Measurements from ENCODE around the gene MPST.

DNA sequence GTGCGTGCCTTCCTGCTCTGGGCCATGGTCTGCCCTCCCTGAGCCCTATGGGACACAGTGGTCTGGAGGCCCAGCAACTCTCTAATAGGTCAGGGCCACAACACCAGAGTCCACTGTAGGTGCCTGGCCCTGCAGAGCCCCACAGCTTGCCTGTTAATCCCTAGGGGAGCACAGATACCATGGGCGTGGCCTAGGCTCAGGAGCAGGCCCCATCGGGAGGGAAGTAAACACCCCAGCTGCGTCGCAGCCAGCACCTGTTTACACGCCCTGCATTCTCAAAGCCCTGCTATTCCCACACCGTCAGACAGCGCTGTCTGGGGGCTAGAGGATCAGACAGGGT lies 34.5 kb downstream of the MPST start:
- TF ChIP-seq, protein P1, sequence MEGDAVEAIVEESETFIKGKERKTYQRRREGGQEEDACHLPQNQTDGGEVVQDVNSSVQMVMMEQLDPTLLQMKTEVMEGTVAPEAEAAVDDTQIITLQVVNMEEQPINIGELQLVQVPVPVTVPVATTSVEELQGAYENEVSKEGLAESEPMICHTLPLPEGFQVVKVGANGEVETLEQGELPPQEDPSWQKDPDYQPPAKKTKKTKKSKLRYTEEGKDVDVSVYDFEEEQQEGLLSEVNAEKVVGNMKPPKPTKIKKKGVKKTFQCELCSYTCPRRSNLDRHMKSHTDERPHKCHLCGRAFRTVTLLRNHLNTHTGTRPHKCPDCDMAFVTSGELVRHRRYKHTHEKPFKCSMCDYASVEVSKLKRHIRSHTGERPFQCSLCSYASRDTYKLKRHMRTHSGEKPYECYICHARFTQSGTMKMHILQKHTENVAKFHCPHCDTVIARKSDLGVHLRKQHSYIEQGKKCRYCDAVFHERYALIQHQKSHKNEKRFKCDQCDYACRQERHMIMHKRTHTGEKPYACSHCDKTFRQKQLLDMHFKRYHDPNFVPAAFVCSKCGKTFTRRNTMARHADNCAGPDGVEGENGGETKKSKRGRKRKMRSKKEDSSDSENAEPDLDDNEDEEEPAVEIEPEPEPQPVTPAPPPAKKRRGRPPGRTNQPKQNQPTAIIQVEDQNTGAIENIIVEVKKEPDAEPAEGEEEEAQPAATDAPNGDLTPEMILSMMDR (IDR thresholded peaks at IDR 0.05) = no peak
- TF ChIP-seq EP300 (IDR thresholded peaks at IDR 0.05) = no peak
- TF ChIP-seq POLR2A (IDR thresholded peaks at IDR 0.05) = no peak
- no peak for TF ChIP-seq POLR2AphosphoS5 (IDR thresholded peaks at IDR 0.05)
